ENCODE data around the gene MMP11. TPM values are rescaled to one million over a fixed set of nuclear protein-coding genes. Genes with fewer than 3 reads are reported as not detected.

Gene MMP11
- total and polyA plus RNA-seq, 8 donors: 0.50 to 54.2 (median 2.2) TPM; not detected in 2

DNA sequence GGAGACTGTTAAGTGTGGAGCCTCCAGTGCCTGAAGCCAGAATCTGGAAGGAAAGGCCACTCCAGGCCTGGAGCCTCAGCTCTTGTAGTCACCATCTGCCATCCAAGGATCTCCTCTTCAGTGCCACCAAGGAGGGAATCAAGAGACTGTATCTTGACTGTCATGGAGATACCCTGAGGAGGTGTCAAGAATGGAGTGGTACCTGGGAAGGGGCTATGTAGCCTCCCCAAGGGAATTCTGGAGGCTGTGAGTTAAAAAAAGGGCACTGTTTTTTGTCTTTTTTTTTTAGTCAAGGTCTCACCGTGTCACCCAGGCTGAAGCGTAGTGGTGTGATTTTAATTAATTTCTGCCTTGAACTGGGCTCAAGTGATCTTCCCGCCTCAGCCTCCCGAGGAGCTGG is 13.1 kb upstream of the MMP11 start:
- Histone ChIP-seq H3K9me3 (no peaks in the 10 kb centered on the region), H3K4me1 (peaks cover 8 to 22% (median 15%) of the 10 kb centered on the region in 4 donors), H3K36me3 (peaks cover 0 to 16% (median 0%) of the 10 kb centered on the region in 4 donors), H3K27ac (no peak overlapping the region), H3K27me3 (no peaks in the 10 kb centered on the region), H3K4me3 (no peak overlapping the region)
- 86 to 94% (median 92%) methylated on average over 4 of the region's 4 CpGs for WGBS, 5 donors
- no peak for TF ChIP-seq EP300 (IDR thresholded peaks at IDR 0.05)
- no peak for TF ChIP-seq POLR2A (IDR thresholded peaks at IDR 0.05)
- TF ChIP-seq, protein P1, sequence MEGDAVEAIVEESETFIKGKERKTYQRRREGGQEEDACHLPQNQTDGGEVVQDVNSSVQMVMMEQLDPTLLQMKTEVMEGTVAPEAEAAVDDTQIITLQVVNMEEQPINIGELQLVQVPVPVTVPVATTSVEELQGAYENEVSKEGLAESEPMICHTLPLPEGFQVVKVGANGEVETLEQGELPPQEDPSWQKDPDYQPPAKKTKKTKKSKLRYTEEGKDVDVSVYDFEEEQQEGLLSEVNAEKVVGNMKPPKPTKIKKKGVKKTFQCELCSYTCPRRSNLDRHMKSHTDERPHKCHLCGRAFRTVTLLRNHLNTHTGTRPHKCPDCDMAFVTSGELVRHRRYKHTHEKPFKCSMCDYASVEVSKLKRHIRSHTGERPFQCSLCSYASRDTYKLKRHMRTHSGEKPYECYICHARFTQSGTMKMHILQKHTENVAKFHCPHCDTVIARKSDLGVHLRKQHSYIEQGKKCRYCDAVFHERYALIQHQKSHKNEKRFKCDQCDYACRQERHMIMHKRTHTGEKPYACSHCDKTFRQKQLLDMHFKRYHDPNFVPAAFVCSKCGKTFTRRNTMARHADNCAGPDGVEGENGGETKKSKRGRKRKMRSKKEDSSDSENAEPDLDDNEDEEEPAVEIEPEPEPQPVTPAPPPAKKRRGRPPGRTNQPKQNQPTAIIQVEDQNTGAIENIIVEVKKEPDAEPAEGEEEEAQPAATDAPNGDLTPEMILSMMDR (IDR thresholded peaks at IDR 0.05): no peak
- no peak for TF ChIP-seq POLR2AphosphoS5 (IDR thresholded peaks at IDR 0.05)
- no peak for DNase-seq
- intact Hi-C loops (cut with DNase I; ENCODE audit: low total_unique reads): no loop called here

DNA sequence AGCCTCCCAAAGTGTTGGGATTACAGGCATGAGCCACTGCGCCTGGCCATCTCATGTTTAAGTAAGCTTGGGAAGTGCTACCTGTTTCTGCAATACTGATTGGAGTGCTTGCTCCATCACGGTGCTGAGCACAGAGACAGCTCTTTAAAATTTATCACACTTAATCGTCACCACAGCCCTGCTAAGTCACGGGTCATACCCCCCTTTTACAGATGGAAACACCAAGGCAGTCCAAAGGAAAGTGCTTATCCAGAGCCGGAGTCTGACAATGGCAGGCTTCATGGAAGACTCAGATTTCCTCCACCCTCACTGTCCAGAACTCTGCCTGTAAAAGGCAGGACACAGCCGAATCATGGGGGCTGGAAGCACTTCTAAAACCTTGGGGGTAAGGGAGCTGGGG is 12.6 kb upstream of the MMP11 start:
- WGBS, 5 donors: 76 to 93% (median 84%) methylated on average over 6 of the region's 6 CpGs
- no peak for TF ChIP-seq POLR2A (IDR thresholded peaks at IDR 0.05)
- no peak for DNase-seq
- no peaks in the 10 kb centered on the region for H3K27me3 ChIP-seq
- H3K27ac ChIP-seq: no peak overlapping the region
- peaks cover 8 to 27% (median 17%) of the 10 kb centered on the region in 4 donors for H3K4me1 ChIP-seq
- peaks cover 0 to 21% (median 3%) of the 10 kb centered on the region in 4 donors for H3K36me3 ChIP-seq
- no peak overlapping the region for H3K4me3 ChIP-seq
- H3K9me3 ChIP-seq: no peaks in the 10 kb centered on the region
- intact Hi-C loops (cut with DNase I; ENCODE audit: low total_unique reads): no loop called here

DNA sequence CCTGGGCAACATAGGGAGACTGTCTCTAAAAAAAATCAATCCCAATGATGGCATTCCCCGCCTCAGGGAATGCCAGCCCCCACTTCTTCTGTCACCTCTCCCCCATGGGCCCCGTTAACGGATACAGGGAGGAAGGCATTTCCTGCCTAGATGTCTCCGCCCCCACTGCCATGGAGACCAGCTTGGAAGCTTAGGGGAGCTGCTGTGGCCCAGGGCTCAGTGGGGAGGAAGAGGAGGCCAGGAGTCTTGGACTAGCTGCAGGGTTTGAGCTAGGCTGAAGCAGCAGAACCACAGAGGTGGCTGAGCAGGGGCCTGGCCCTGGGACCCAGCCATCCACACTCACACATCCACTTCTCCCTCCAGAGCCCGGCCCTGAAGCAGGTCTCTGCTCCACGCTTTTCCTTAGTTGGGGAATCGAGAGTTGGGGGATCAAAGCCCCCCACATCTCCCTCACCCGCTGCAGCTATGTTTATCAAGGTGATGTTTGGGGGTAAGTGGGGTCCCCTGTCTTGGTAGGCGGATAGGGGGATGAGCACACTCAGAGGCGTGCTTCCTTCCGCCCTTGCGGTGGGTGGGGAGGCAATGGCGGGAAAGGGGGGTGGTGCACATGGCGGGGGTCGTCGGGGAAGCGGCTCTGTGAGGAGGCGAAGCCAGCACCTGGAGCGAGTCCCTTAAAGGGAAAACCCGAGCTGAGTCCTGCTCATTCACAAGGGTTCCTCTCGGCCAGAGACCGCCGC is 9.6 kb upstream of the MMP11 start, which contains the start of gene C22orf15:
Gene C22orf15, plus strand, starts transcription at position 149 of the 737 bp plus-strand sequence. Its CDS starts 317 bp downstream, at position 466.
- Histone ChIP-seq H3K9me3 (no peaks in the 10 kb centered on the region), H3K27me3 (no peaks in the 10 kb centered on the region), H3K4me3 (peak within 1 kb of the TSS; percentile 11 to 35 (median 22)), H3K4me1 (peaks cover 19 to 56% (median 44%) of the 10 kb centered on the region in 4 donors), H3K27ac (peak within 1 kb of the TSS in 1 of 5 donors; percentile 2), H3K36me3 (peaks cover 0 to 31% (median 9%) of the 10 kb centered on the region in 4 donors)
- 44 to 74% (median 55%) methylated on average over 17 to 23 of the region's 23 CpGs for WGBS, 5 donors
- DNase-seq: peak in 1 of 2 donors; percentile 54
- TF ChIP-seq, protein P1 (IDR thresholded peaks at IDR 0.05): no peak
- TF ChIP-seq POLR2A (IDR thresholded peaks at IDR 0.05) (no peak), EP300 (IDR thresholded peaks at IDR 0.05) (no peak), POLR2AphosphoS5 (IDR thresholded peaks at IDR 0.05) (no peak)
- intact Hi-C loops (cut with DNase I; ENCODE audit: low total_unique reads): no loop called here

DNA sequence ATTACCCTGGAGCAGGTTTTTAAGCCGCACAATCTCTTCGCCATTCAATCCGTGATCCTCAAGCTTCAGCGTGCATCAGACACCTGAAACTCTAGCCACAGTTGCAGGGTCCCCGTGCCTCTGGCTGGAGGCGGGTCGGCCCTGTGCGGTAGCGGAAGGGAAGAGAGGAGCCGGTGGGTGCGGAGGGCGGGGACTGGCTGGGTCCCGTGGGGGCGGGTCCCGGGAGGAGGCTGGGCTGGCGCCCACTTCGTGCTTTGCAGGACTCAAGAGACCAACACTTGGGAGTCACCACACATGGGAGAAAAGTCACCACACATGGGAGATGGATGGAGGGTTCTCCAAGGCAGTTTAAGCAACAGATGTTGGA is 9.1 kb upstream of the MMP11 start:
- H3K9me3 ChIP-seq: no peaks in the 10 kb centered on the region
- intact Hi-C loops (cut with DNase I; ENCODE audit: low total_unique reads): no loop called here
- peaks cover 0 to 31% (median 9%) of the 10 kb centered on the region in 4 donors for H3K36me3 ChIP-seq
- TF ChIP-seq, protein P1 (IDR thresholded peaks at IDR 0.05): no peak
- TF ChIP-seq POLR2AphosphoS5 (IDR thresholded peaks at IDR 0.05): no peak
- no peak for TF ChIP-seq POLR2A (IDR thresholded peaks at IDR 0.05)
- TF ChIP-seq EP300 (IDR thresholded peaks at IDR 0.05): no peak
- H3K4me3 ChIP-seq: peak overlapping the region; percentile 11 to 35 (median 22)
- DNase-seq: peak in 1 of 2 donors; percentile 52
- WGBS, 5 donors: 29 to 58% (median 42%) methylated on average over 13 to 17 of the region's 17 CpGs
- H3K27me3 ChIP-seq: no peaks in the 10 kb centered on the region
- no peak overlapping the region for H3K27ac ChIP-seq
- peaks cover 25 to 62% (median 49%) of the 10 kb centered on the region in 4 donors for H3K4me1 ChIP-seq

DNA sequence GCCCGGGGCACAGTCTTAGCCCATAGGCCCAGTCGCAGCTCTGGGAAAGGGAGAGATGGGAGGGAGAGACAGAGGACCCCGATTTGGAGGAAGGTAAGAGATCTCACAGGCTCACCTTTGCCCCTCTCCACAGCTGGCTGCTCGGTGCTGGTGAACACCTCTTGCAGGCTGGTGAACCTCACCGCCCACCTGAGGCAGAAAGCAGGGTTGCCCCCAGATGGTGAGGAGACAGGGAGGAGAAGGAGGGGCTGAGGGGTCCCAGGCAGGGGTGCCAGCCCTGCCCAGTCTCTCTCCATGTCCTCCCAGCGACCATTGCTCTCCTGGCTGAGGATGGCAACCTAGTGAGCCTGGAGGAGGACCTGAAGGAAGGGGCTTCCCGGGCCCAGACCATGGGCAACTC is 8.7 kb upstream of the MMP11 start:
- DNase-seq: no peak
- intact Hi-C loops (cut with DNase I; ENCODE audit: low total_unique reads): no loop called here
- Histone ChIP-seq H3K9me3 (no peaks in the 10 kb centered on the region), H3K27me3 (no peaks in the 10 kb centered on the region), H3K27ac (no peak overlapping the region), H3K4me3 (peak overlapping the region in 3 of 4 donors; percentile 20 to 35 (median 23)), H3K36me3 (peaks cover 0 to 31% (median 9%) of the 10 kb centered on the region in 4 donors), H3K4me1 (peaks cover 29 to 66% (median 53%) of the 10 kb centered on the region in 4 donors)
- TF ChIP-seq, protein P1 (IDR thresholded peaks at IDR 0.05): no peak
- no peak for TF ChIP-seq EP300 (IDR thresholded peaks at IDR 0.05)
- WGBS, 5 donors: 61 to 84% (median 62%) methylated on average over 7 of the region's 7 CpGs
